ENCODE data around the gene TTLL4. TPM values are rescaled to one million over a fixed set of nuclear protein-coding genes. Genes with fewer than 3 reads are reported as not detected.

TTLL4 gene
- total RNA-seq, 4 donors from 2014 or later = 5.7 to 19.2 (median 12.5) TPM

- Histone ChIP-seq H3K9me3 (no peaks in the 10 kb centered on the region), H3K36me3 (no peaks in the 10 kb centered on the region), H3K27ac (no peak overlapping the region), H3K27me3 (no peaks in the 10 kb centered on the region), H3K4me1 (peaks cover 5 to 11% of the 10 kb centered on the region in 2 donors), H3K4me3 (replicated peaks in 1 of 3) (no peak overlapping the region)
- no peak for DNase-seq
- TF ChIP-seq CTCF (IDR thresholded peaks at IDR 0.05) (no peak), POLR2A (IDR thresholded peaks at IDR 0.05) (no peak)
- WGBS, 2 donors = 100% methylated on average over 2 of the region's 2 CpGs
- intact Hi-C loops (cut with DNase I) = loop anchor here (5.0 kb wide), 1 partner anchor 133 kb away; no protein-coding TSS in a partner anchor
These were observed 3.3 kb downstream of the TTLL4 start for GRCh38 chr2:218713922-218714321.

- TF ChIP-seq POLR2A (IDR thresholded peaks at IDR 0.05) (no peak), CTCF (IDR thresholded peaks at IDR 0.05) (no peak)
- DNase-seq = no peak
- peaks cover 5 to 6% of the 10 kb centered on the region in 2 donors for H3K4me1 ChIP-seq
- no peak overlapping the region for H3K27ac ChIP-seq
- H3K4me3 ChIP-seq (replicated peaks in 1 of 3) = no peak overlapping the region
- no peaks in the 10 kb centered on the region for H3K9me3 ChIP-seq
- intact Hi-C loops (cut with DNase I) = no loop called here
- no peaks in the 10 kb centered on the region for H3K27me3 ChIP-seq
- 86 to 89% methylated on average over 4 of the region's 4 CpGs for WGBS, 2 donors
- no peaks in the 10 kb centered on the region for H3K36me3 ChIP-seq
These were observed 5.4 kb downstream of the TTLL4 start for GRCh38 chr2:218716070-218716469.

DNA sequence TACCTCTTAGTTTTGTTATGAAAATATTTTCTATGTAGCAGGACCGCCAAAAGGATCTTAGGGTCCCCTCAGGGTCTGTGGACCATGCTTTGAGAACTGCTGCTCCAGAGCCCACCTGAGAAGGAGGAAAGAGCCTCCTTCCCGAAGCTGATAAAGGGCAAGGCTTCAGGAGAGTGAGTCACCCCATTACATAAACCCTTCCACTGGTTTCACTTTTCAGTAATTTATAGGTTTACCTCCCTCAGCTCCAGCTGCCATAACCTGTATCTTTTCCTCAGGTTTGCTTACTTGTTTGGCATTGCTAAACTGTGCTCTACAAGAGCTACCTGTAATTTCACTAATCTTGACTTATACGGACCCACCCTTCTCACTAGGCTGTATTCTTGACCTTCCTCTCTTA lies 6.6 kb downstream of the TTLL4 start:
- WGBS, 2 donors = 85 to 93% methylated on average over 3 of the region's 3 CpGs
- no peak overlapping the region for H3K4me3 ChIP-seq (replicated peaks in 1 of 3)
- no peak overlapping the region for H3K27ac ChIP-seq
- no peaks in the 10 kb centered on the region for H3K9me3 ChIP-seq
- intact Hi-C loops (cut with DNase I) = no loop called here
- TF ChIP-seq CTCF (IDR thresholded peaks at IDR 0.05) = no peak
- TF ChIP-seq POLR2A (IDR thresholded peaks at IDR 0.05) = no peak
- H3K27me3 ChIP-seq = no peaks in the 10 kb centered on the region
- no peak for DNase-seq
- H3K4me1 ChIP-seq = no peaks in the 10 kb centered on the region
- H3K36me3 ChIP-seq = no peaks in the 10 kb centered on the region

- Histone ChIP-seq H3K27ac (no peak overlapping the region), H3K27me3 (no peaks in the 10 kb centered on the region), H3K36me3 (no peaks in the 10 kb centered on the region), H3K4me3 (replicated peaks in 1 of 3) (no peak overlapping the region), H3K4me1 (no peaks in the 10 kb centered on the region), H3K9me3 (no peaks in the 10 kb centered on the region)
- WGBS, 2 donors = 95 to 100% methylated on average over 7 of the region's 7 CpGs
- intact Hi-C loops (cut with DNase I) = no loop called here
- no peak for DNase-seq
- TF ChIP-seq CTCF (IDR thresholded peaks at IDR 0.05) (no peak), POLR2A (IDR thresholded peaks at IDR 0.05) (no peak)
These were observed 7.4 kb downstream of the TTLL4 start for GRCh38 chr2:218718058-218718457.

DNA sequence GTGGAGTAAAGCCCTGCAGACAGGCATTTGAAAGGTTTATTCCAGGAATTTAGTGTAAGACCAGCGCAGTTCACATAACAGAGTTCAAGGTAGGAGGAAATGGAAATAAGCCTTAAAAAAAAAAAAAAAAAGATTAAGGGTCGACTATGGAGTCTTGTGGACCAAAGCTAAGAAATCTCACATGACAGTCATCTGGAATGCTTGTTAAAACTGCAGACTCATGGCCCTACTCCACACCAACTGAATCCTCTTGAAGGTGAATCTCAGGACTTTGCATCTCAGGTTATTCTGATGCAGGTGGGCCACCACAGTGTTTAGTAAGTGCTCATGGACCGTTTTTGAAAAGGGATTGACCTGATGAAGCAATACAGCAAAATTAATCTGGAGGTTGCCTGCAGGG lies 8.8 kb downstream of the TTLL4 start:
- intact Hi-C loops (cut with DNase I) = no loop called here
- no peak for DNase-seq
- no peaks in the 10 kb centered on the region for H3K36me3 ChIP-seq
- H3K27me3 ChIP-seq = no peaks in the 10 kb centered on the region
- TF ChIP-seq POLR2A (IDR thresholded peaks at IDR 0.05) (no peak), CTCF (IDR thresholded peaks at IDR 0.05) (no peak)
- H3K9me3 ChIP-seq = no peaks in the 10 kb centered on the region
- H3K4me1 ChIP-seq = no peaks in the 10 kb centered on the region
- no peak overlapping the region for H3K27ac ChIP-seq
- H3K4me3 ChIP-seq (replicated peaks in 1 of 3) = no peak overlapping the region
- 79 to 81% methylated on average over 3 of the region's 3 CpGs for WGBS, 2 donors

Measured in thyroid gland (tissue), 4 donors.